HepG2 (cell line): Measurements from ENCODE around the gene USP24.

ENCODE experiments used
- CTCF ChIP-seq: sonication (generic); formaldehyde crosslinking; IDR thresholded peaks from 2 replicates; pipeline ENCODE4 v1.5.0; 2020; ENCODE audit warnings: mild to moderate bottlenecking, missing genetic modification reagents, moderate library complexity
- MTERF4 ChIP-seq: sonication (generic); formaldehyde crosslinking; IDR thresholded peaks from 2 replicates; pipeline ENCODE4 v1.8.0; 2023; ENCODE audit warnings: mild to moderate bottlenecking, missing genetic modification reagents
- MYC ChIP-seq: sonication (generic); formaldehyde crosslinking; IDR thresholded peaks from 2 replicates; pipeline ENCODE4 v1.9.0; 2021; ENCODE audit warnings: missing genetic modification reagents, borderline replicate concordance
- PAX8 ChIP-seq: sonication (generic); formaldehyde crosslinking; IDR thresholded peaks from 2 replicates; pipeline ENCODE4 v1.8.0; 2022; ENCODE audit warnings: mild to moderate bottlenecking, missing genetic modification reagents, borderline replicate concordance
- ZNF331 ChIP-seq: sonication (generic); formaldehyde crosslinking; IDR thresholded peaks from 2 replicates; pipeline ENCODE4 v1.4.0; 2020; ENCODE audit warnings: missing genetic modification reagents
- TF ChIP-seq, protein P1 (sequence below): sonication (generic); formaldehyde crosslinking; IDR thresholded peaks from 2 replicates; pipeline ENCODE4 v1.9.0; 2021; ENCODE audit warnings: missing genetic modification reagents, borderline replicate concordance
- TF ChIP-seq, protein P2 (sequence below): sonication (generic); formaldehyde crosslinking; IDR thresholded peaks from 2 replicates; pipeline ENCODE4 v1.4.0; 2020; ENCODE audit warnings: missing genetic modification reagents, mild to moderate bottlenecking, borderline replicate concordance

DNA sequence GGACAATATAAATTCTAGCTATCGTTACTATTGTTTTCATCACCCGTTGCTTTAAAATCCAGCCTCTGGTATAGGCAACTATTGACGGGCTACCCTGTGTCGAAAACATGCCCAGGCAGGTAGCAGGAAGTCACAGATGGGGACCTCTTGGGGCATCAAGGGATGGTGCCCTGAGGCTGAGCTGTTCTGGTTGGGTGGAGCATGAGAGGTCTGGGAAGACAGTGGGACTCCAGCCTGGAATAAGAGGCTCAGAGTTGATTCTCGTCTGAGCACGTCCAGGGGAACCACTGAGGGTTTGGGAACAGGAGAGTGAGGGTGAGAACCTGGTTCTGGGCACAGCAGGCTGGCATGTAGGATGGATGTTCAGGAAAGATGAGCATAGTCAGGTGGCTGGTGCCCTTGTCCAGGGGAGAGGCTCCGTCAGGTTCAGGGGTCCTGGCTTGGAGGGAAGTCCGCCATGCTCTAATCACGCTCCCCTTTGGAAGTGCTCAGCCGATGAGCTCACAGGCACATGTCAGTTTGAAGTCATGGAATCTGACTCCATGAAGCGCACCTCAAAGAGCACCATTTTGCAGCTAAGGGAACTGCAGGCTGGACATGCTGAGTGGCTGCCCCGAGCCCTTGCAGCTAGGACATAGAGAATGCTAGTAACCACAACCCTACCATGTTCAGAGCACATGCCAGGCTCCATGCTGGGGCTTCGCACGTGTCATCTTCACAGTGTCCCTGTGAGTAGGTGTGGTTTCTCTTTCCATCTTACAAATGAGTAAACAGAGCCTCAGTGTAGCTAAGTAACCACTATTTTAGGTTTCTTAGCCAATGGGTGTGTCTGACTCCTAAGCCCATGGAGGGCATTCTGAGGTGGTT is 154.8 kb downstream of the USP24 start:
- no peak for TF ChIP-seq ZNF331 (CRISPR knock-in tag)
- TF ChIP-seq PAX8, result no peak
- no peak for TF ChIP-seq MTERF4
- TF ChIP-seq, protein P1, sequence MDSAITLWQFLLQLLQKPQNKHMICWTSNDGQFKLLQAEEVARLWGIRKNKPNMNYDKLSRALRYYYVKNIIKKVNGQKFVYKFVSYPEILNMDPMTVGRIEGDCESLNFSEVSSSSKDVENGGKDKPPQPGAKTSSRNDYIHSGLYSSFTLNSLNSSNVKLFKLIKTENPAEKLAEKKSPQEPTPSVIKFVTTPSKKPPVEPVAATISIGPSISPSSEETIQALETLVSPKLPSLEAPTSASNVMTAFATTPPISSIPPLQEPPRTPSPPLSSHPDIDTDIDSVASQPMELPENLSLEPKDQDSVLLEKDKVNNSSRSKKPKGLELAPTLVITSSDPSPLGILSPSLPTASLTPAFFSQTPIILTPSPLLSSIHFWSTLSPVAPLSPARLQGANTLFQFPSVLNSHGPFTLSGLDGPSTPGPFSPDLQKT, result no peak
- TF ChIP-seq CTCF (CRISPR knock-in tag), result no peak
- no peak for TF ChIP-seq MYC (CRISPR knock-in tag)
- TF ChIP-seq, protein P2, sequence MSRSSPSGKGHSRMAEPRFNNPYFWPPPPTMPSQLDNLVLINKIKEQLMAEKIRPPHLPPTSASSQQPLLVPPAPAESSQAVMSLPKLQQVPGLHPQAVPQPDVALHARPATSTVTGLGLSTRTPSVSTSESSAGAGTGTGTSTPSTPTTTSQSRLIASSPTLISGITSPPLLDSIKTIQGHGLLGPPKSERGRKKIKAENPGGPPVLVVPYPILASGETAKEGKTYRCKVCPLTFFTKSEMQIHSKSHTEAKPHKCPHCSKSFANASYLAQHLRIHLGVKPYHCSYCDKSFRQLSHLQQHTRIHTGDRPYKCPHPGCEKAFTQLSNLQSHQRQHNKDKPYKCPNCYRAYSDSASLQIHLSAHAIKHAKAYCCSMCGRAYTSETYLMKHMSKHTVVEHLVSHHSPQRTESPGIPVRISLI (CRISPR knock-in tag), result no peak
